Skeletal muscle satellite cell (primary cell): ENCODE measurements around the gene C1orf74. TPM values are rescaled to one million over a fixed set of nuclear protein-coding genes. Genes with fewer than 3 reads are reported as not detected.

ENCODE experiments used
- H3K27me3 ChIP-seq: 2 replicates; pipeline ENCODE4 v1.7.0; 2013; ENCODE audit warnings: low read length; ENCODE audit not compliant: control insufficient read depth, insufficient read depth
- H3K36me3 ChIP-seq: 2 replicates; pipeline ENCODE4 v1.7.0; 2013; ENCODE audit warnings: mild to moderate bottlenecking, control low read depth, low read length; ENCODE audit not compliant: insufficient read depth
- H3K4me1 ChIP-seq: 2 replicates; pipeline ENCODE4 v1.7.0; 2013; ENCODE audit warnings: low read length; ENCODE audit not compliant: control insufficient read depth, insufficient read depth
- H3K4me2 ChIP-seq: 2 replicates; pipeline ENCODE4 v1.7.0; 2013; ENCODE audit warnings: mild to moderate bottlenecking, low read length
- H3K4me3 ChIP-seq: 2 replicates; pipeline ENCODE4 v1.7.0; 2013; ENCODE audit warnings: low read length
- H3K9ac ChIP-seq: 2 replicates; pipeline ENCODE4 v1.7.0; 2013; ENCODE audit warnings: mild to moderate bottlenecking, low read depth, low read length, moderate library complexity
- H3K9me3 ChIP-seq: replicated peaks from 2 replicates; pipeline ENCODE4 v1.7.0; 2013; ENCODE audit warnings: mild to moderate bottlenecking, control low read depth, low read length
- total RNA-seq: library from RNA; depleted of rRNA; stranded (reverse); fragments of >200 nt; gene quantifications from 2 replicates; pipeline ENCODE4 v1.2.3, GENCODE V29; 2012; rRNA removed

C1orf74 gene
- 2.8 TPM in 2 replicates for total RNA-seq

- Histone ChIP-seq H3K9me3 (no peaks in the 10 kb centered on the region), H3K4me2 (peak within 1 kb of the TSS; percentile 88), H3K27me3 (peaks cover 23% of the 10 kb centered on the region), H3K4me3 (peak within 1 kb of the TSS; percentile 93), H3K9ac (peak within 1 kb of the TSS; percentile 95), H3K4me1 (peaks cover 13% of the 10 kb centered on the region), H3K36me3 (no peaks in the 10 kb centered on the region)
Measured at GRCh38 chr1:209784265-209785169, at the start of gene C1orf74. Gene C1orf74, minus strand, starts transcription at chr1:209784559. Its CDS starts 925 bp downstream, at chr1:209783634.

GRCh38 chr1:209831615-209832014 lies 47.3 kb upstream of the C1orf74 start:
- H3K4me2 ChIP-seq: peak overlapping the region; percentile 63
- peak overlapping the region; percentile 52 for H3K9ac ChIP-seq
- no peaks in the 10 kb centered on the region for H3K9me3 ChIP-seq
- H3K36me3 ChIP-seq: peaks cover 51% of the 10 kb centered on the region
- no peaks in the 10 kb centered on the region for H3K27me3 ChIP-seq
- peaks cover 56% of the 10 kb centered on the region for H3K4me1 ChIP-seq
- no peak overlapping the region for H3K4me3 ChIP-seq

GRCh38 chr1:209830722-209831121 lies 46.4 kb upstream of the C1orf74 start:
- Histone ChIP-seq H3K4me3 (peak overlapping the region; percentile 14), H3K9me3 (no peaks in the 10 kb centered on the region), H3K4me2 (peak overlapping the region; percentile 63), H3K27me3 (no peaks in the 10 kb centered on the region), H3K9ac (peak overlapping the region; percentile 52), H3K36me3 (peaks cover 45% of the 10 kb centered on the region), H3K4me1 (peaks cover 47% of the 10 kb centered on the region)

- peaks cover 35% of the 10 kb centered on the region for H3K36me3 ChIP-seq
- H3K9ac ChIP-seq: peak overlapping the region; percentile 52
- H3K27me3 ChIP-seq: no peaks in the 10 kb centered on the region
- H3K9me3 ChIP-seq: no peaks in the 10 kb centered on the region
- peaks cover 37% of the 10 kb centered on the region for H3K4me1 ChIP-seq
- peak overlapping the region; percentile 63 for H3K4me2 ChIP-seq
- H3K4me3 ChIP-seq: peak overlapping the region; percentile 43
Measured at GRCh38 chr1:209829716-209830115, 45.4 kb upstream of the C1orf74 start.

- H3K9ac ChIP-seq: peak within 1 kb of the TSS; percentile 89
- H3K4me2 ChIP-seq: peak within 1 kb of the TSS; percentile 84
- peaks cover 14% of the 10 kb centered on the region for H3K36me3 ChIP-seq
- no peaks in the 10 kb centered on the region for H3K27me3 ChIP-seq
- H3K4me1 ChIP-seq: peaks cover 49% of the 10 kb centered on the region
- no peaks in the 10 kb centered on the region for H3K9me3 ChIP-seq
- H3K4me3 ChIP-seq: peak within 1 kb of the TSS; percentile 92
Measured at GRCh38 chr1:209827384-209828262, 43.3 kb upstream of the C1orf74 start, which contains the start of gene UTP25. Gene UTP25, plus strand, starts transcription at chr1:209827972. Its CDS starts 92 bp downstream, at chr1:209828064.

- Histone ChIP-seq H3K4me1 (peaks cover 36% of the 10 kb centered on the region), H3K27me3 (no peaks in the 10 kb centered on the region), H3K9ac (no peak overlapping the region), H3K9me3 (no peaks in the 10 kb centered on the region), H3K4me2 (no peak overlapping the region), H3K4me3 (no peak overlapping the region), H3K36me3 (peaks cover 3% of the 10 kb centered on the region)
Measured at GRCh38 chr1:209825591-209826434, 41.5 kb upstream of the C1orf74 start.

- H3K4me2 ChIP-seq: peak overlapping the region; percentile 65
- peak overlapping the region; percentile 35 for H3K4me3 ChIP-seq
- H3K4me1 ChIP-seq: peaks cover 15% of the 10 kb centered on the region
Measured at GRCh38 chr1:209823143-209824041, 39.0 kb upstream of the C1orf74 start.

GRCh38 chr1:209822706-209823105 lies 38.3 kb upstream of the C1orf74 start:
- peaks cover 6% of the 10 kb centered on the region for H3K27me3 ChIP-seq
- H3K4me1 ChIP-seq: peaks cover 15% of the 10 kb centered on the region
- H3K4me3 ChIP-seq: peak overlapping the region; percentile 35
- peak overlapping the region; percentile 65 for H3K4me2 ChIP-seq
- no peaks in the 10 kb centered on the region for H3K36me3 ChIP-seq
- H3K9ac ChIP-seq: peak overlapping the region; percentile 16
- H3K9me3 ChIP-seq: no peaks in the 10 kb centered on the region

More at GRCh38 chr1:209823143-209824041, 39.0 kb upstream of the C1orf74 start:
- no peaks in the 10 kb centered on the region for H3K36me3 ChIP-seq
- H3K9me3 ChIP-seq: no peaks in the 10 kb centered on the region
- H3K27me3 ChIP-seq: peaks cover 6% of the 10 kb centered on the region
- H3K9ac ChIP-seq: peak overlapping the region; percentile 16

GRCh38 chr1:209820986-209821385 lies 36.6 kb upstream of the C1orf74 start:
- no peaks in the 10 kb centered on the region for H3K9me3 ChIP-seq
- peaks cover 15% of the 10 kb centered on the region for H3K4me1 ChIP-seq
- H3K36me3 ChIP-seq: no peaks in the 10 kb centered on the region
- H3K4me2 ChIP-seq: no peak overlapping the region
- H3K4me3 ChIP-seq: no peak overlapping the region
- no peak overlapping the region for H3K9ac ChIP-seq
- H3K27me3 ChIP-seq: peaks cover 6% of the 10 kb centered on the region

GRCh38 chr1:209819058-209819457 lies 34.7 kb upstream of the C1orf74 start:
- peaks cover 6% of the 10 kb centered on the region for H3K27me3 ChIP-seq
- H3K4me1 ChIP-seq: peaks cover 15% of the 10 kb centered on the region

More at GRCh38 chr1:209819058-209819457, 34.7 kb upstream of the C1orf74 start:
- Histone ChIP-seq H3K36me3 (no peaks in the 10 kb centered on the region), H3K9ac (no peak overlapping the region), H3K4me2 (no peak overlapping the region), H3K9me3 (no peaks in the 10 kb centered on the region), H3K4me3 (no peak overlapping the region)
